ENCODE data around the gene PHOX2B. TPM values are rescaled to one million over a fixed set of nuclear protein-coding genes. Genes with fewer than 3 reads are reported as not detected.

PHOX2B gene
- total RNA-seq, 2 donors from 2014 or later, result not detected

DNA sequence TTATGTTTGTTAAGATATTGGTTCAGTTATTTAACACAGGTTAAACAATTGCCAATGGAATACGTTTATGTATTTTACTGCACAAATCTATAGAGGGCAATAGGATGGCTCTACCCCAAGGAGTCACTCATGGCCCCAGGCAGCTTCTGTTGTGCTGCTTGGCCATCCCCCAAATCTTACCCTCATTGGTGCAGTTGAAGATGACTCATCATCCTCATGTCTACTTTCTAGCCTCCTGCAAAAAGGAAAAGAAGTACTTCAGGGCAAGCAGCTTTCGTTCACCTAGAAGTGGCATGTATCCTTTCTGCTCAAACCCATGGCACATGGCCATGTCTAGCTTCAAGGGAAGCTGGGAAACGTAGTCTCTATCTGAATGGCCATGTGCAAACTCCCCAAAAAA lies 14.2 kb downstream of the PHOX2B start:
- Histone ChIP-seq H3K27ac (no peak overlapping the region), H3K36me3 (no peaks in the 10 kb centered on the region), H3K27me3 (no peaks in the 10 kb centered on the region), H3K4me1 (no peaks in the 10 kb centered on the region), H3K9me3 (no peaks in the 10 kb centered on the region), H3K4me3 (no peak overlapping the region)
- TF ChIP-seq, protein P1, sequence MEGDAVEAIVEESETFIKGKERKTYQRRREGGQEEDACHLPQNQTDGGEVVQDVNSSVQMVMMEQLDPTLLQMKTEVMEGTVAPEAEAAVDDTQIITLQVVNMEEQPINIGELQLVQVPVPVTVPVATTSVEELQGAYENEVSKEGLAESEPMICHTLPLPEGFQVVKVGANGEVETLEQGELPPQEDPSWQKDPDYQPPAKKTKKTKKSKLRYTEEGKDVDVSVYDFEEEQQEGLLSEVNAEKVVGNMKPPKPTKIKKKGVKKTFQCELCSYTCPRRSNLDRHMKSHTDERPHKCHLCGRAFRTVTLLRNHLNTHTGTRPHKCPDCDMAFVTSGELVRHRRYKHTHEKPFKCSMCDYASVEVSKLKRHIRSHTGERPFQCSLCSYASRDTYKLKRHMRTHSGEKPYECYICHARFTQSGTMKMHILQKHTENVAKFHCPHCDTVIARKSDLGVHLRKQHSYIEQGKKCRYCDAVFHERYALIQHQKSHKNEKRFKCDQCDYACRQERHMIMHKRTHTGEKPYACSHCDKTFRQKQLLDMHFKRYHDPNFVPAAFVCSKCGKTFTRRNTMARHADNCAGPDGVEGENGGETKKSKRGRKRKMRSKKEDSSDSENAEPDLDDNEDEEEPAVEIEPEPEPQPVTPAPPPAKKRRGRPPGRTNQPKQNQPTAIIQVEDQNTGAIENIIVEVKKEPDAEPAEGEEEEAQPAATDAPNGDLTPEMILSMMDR (IDR thresholded peaks at IDR 0.05), result no peak
- DNase-seq (ENCODE audit: low spot score), result no peak

DNA sequence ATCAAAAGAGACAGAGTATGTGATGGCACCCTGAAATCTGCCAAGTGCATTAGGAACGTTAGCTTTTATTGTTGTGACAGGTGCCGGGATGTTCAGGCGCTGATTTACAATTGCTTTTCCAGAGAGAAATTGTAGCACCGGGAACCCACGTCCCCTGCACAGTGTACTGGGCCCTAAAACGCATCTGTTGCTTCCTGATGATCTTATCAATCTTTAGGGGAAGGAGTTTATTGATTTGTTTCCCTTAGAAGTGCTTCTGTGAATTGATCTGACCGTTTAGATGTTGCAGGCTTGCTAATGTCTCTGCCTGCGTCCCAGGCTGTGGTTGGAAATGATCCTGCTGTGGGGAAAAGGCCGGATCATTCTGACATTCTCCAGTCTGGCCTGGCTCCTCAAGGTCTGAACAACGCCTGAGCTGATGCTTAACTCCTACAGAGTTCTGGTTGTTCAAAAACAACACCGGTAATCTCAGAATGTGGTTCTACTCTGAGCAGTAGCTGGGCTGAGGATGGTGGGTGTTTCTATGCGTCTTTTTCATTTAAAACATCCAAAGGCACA lies 16.9 kb downstream of the PHOX2B start:
- H3K9me3 ChIP-seq, result no peaks in the 10 kb centered on the region
- H3K4me1 ChIP-seq, result no peaks in the 10 kb centered on the region
- TF ChIP-seq, protein P1 (IDR thresholded peaks at IDR 0.05), result no peak
- H3K27me3 ChIP-seq, result no peaks in the 10 kb centered on the region
- H3K4me3 ChIP-seq, result no peak overlapping the region
- no peak overlapping the region for H3K27ac ChIP-seq
- H3K36me3 ChIP-seq, result no peaks in the 10 kb centered on the region
- DNase-seq (ENCODE audit: low spot score), result no peak

DNA sequence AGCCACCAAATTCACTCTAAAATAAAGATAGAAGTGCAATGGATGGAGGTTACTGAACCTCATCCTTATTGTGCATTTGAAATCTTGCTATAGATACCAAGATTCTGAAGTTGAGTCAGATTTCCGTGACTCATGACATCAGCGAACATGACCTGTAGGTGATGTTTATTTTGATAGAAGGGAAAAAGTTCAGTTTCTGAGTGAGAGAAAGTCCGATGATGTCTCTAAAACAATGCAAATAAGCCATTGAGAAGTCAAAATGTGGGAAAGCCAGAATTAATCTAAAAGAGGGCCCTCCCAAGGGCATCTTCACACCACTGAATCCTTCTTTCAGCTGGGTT lies 20.0 kb downstream of the PHOX2B start:
- H3K27ac ChIP-seq, result no peak overlapping the region
- no peaks in the 10 kb centered on the region for H3K36me3 ChIP-seq
- TF ChIP-seq, protein P1 (IDR thresholded peaks at IDR 0.05), result no peak
- no peaks in the 10 kb centered on the region for H3K27me3 ChIP-seq
- H3K4me1 ChIP-seq, result no peaks in the 10 kb centered on the region
- no peak overlapping the region for H3K4me3 ChIP-seq
- peaks cover 0 to 19% of the 10 kb centered on the region in 2 donors for H3K9me3 ChIP-seq
- no peak for DNase-seq (ENCODE audit: low spot score)

DNA sequence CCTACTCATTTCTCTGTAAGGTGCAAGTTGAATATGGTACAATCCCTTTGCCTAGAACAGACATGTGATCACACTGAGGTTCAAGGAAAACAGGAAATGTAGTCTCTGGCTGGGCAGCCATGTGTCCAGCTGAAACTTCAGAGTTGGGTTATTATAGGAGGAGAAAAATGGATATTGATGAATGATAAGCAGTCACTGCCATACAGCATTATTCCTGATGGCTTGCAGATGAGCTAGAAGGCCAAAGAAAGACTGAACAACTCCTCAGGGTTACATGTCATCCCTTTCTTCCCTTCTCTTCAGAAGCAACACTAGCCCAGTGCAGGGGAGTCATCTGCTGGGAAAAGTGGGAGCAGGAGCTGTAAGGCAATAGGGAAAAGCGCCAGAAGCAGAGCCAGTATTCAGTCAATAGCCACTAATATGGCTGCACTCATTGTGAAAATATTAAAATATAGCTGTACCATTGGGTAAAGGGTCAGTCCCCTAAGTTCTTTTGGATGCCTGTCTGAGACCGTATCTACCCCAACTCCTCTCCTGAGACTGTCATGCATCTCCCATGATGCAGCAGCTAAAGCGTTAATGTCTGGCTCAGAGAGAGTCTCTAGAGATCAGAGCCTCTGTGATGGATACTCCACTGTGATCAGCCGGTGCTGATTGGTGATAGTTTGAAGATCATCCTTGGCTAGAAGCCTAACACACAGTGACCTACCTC lies 20.5 kb downstream of the PHOX2B start:
- H3K27ac ChIP-seq, result no peak overlapping the region
- TF ChIP-seq, protein P1 (IDR thresholded peaks at IDR 0.05), result no peak
- DNase-seq (ENCODE audit: low spot score), result no peak
- peaks cover 0 to 19% of the 10 kb centered on the region in 2 donors for H3K9me3 ChIP-seq
- H3K4me1 ChIP-seq, result no peaks in the 10 kb centered on the region
- H3K36me3 ChIP-seq, result no peaks in the 10 kb centered on the region
- no peak overlapping the region for H3K4me3 ChIP-seq
- no peaks in the 10 kb centered on the region for H3K27me3 ChIP-seq

- H3K27me3 ChIP-seq, result no peaks in the 10 kb centered on the region
- no peaks in the 10 kb centered on the region for H3K4me1 ChIP-seq
- peaks cover 0 to 19% of the 10 kb centered on the region in 2 donors for H3K9me3 ChIP-seq
- no peak overlapping the region for H3K27ac ChIP-seq
- no peak overlapping the region for H3K4me3 ChIP-seq
- DNase-seq (ENCODE audit: low spot score), result no peak
- TF ChIP-seq, protein P1 (IDR thresholded peaks at IDR 0.05), result no peak
- no peaks in the 10 kb centered on the region for H3K36me3 ChIP-seq
These were observed 23.3 kb downstream of the PHOX2B start for GRCh38 chr4:41725254-41725653.

DNA sequence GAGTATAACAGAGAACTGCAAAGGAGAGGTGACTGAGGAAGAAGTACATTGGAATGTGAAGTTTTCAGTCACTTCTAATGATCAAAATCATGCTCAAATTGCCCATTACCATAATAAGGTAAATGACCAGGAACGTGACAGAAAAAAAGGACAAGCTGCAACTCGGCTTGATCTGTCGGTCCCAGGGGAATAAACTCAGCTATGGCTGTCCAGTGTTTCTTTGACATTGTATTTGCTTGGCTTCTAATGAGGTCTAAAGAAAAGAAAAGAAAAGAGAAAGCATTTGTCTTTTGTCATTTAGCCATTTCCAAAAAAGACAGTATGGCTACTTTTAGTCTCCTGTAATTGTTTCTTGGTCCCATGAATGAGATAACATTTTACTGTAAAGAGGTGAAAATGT lies 25.2 kb downstream of the PHOX2B start:
- Histone ChIP-seq H3K4me3 (no peak overlapping the region), H3K36me3 (no peaks in the 10 kb centered on the region), H3K27me3 (no peaks in the 10 kb centered on the region), H3K9me3 (peaks cover 0 to 19% of the 10 kb centered on the region in 2 donors), H3K4me1 (no peaks in the 10 kb centered on the region), H3K27ac (no peak overlapping the region)
- DNase-seq (ENCODE audit: low spot score), result no peak
- TF ChIP-seq, protein P1 (IDR thresholded peaks at IDR 0.05), result no peak

All from right atrium auricular region (tissue), 2 donors.